ENCODE measurements around the gene MBNL1.

GRCh38 chr3:152232001-152232400 is 36.7 kb upstream of the MBNL1 start:
- TF ChIP-seq EZH2 (IDR thresholded peaks at IDR 0.05; ENCODE audit: borderline replicate concordance, low read depth, low read length, severe bottlenecking): no peak
- TF ChIP-seq, protein P1, sequence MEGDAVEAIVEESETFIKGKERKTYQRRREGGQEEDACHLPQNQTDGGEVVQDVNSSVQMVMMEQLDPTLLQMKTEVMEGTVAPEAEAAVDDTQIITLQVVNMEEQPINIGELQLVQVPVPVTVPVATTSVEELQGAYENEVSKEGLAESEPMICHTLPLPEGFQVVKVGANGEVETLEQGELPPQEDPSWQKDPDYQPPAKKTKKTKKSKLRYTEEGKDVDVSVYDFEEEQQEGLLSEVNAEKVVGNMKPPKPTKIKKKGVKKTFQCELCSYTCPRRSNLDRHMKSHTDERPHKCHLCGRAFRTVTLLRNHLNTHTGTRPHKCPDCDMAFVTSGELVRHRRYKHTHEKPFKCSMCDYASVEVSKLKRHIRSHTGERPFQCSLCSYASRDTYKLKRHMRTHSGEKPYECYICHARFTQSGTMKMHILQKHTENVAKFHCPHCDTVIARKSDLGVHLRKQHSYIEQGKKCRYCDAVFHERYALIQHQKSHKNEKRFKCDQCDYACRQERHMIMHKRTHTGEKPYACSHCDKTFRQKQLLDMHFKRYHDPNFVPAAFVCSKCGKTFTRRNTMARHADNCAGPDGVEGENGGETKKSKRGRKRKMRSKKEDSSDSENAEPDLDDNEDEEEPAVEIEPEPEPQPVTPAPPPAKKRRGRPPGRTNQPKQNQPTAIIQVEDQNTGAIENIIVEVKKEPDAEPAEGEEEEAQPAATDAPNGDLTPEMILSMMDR (IDR thresholded peaks at IDR 0.05; ENCODE audit: borderline replicate concordance, extremely low read depth, low read length, poor library complexity, severe bottlenecking): no peak

All from DND-41 (cell line).